WTC11 (cell line): ENCODE results near the gene NUDT21.

Experiments used
- CREM ChIP-seq: sonication (generic); formaldehyde crosslinking; IDR thresholded peaks from 2 replicates; pipeline ENCODE4 v1.8.1; 2022; ENCODE audit warnings: mild to moderate bottlenecking, missing genetic modification reagents, moderate library complexity
- NR1H2 ChIP-seq: sonication (generic); formaldehyde crosslinking; IDR thresholded peaks from 2 replicates; pipeline ENCODE4 v1.9.0; 2021; ENCODE audit warnings: mild to moderate bottlenecking, moderate library complexity, missing genetic modification reagents
- SOX15 ChIP-seq: fragments of 250-450 bp; sonication (Bioruptor Pico); IDR thresholded peaks from 2 replicates; pipeline ENCODE4 v1.9.0; 2021; ENCODE audit warnings: mild to moderate bottlenecking
- TF ChIP-seq, protein P1 (sequence below): fragments of 200-600 bp; IDR thresholded peaks from 2 replicates; pipeline ENCODE4 v1.8.0; 2022; ENCODE audit warnings: antibody characterized with exemption
- TF ChIP-seq, protein P2 (sequence below): sonication (generic); formaldehyde crosslinking; IDR thresholded peaks from 2 replicates; pipeline ENCODE4 v1.8.1; 2023; ENCODE audit warnings: mild to moderate bottlenecking, missing genetic modification reagents, borderline replicate concordance
- TF ChIP-seq, protein P3 (sequence below): sonication (generic); formaldehyde crosslinking; conservative IDR thresholded peaks from 2 replicates; pipeline ENCODE4 v1.8.1; 2022; ENCODE audit warnings: mild to moderate bottlenecking, missing genetic modification reagents

DNA sequence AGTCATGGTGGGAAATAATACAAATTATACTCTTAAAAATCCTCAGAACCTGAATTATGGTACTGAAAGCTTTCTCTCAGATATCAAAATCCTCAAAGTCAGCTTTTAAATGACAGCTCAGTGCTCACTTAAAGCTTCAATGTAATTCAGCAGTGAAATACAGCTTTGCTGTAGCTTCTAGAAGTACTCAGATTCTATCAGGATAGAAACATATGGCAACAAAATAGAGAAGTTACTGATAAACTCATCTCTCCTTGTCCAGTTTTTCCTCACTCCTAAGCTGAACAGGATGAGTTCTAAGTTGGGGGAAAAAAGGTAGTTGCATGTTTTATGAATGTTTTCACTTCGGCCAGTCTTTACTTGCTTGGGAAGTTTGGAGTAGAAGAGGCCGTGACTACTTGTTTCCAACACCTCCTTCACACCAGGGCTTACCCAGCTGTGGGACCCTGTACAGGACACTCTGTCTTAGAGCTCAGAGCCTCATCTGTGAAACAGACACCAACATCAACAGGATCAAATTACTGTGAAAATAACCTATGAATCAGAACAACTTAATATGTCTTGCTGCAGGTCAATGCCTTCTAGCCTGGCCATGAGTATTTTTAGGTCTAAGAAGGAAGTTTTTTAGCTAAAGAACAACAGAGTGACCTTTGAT lies 30.5 kb upstream of the NUDT21 start:
- TF ChIP-seq SOX15 (CRISPR knock-in tag): no peak
- TF ChIP-seq, protein P1, sequence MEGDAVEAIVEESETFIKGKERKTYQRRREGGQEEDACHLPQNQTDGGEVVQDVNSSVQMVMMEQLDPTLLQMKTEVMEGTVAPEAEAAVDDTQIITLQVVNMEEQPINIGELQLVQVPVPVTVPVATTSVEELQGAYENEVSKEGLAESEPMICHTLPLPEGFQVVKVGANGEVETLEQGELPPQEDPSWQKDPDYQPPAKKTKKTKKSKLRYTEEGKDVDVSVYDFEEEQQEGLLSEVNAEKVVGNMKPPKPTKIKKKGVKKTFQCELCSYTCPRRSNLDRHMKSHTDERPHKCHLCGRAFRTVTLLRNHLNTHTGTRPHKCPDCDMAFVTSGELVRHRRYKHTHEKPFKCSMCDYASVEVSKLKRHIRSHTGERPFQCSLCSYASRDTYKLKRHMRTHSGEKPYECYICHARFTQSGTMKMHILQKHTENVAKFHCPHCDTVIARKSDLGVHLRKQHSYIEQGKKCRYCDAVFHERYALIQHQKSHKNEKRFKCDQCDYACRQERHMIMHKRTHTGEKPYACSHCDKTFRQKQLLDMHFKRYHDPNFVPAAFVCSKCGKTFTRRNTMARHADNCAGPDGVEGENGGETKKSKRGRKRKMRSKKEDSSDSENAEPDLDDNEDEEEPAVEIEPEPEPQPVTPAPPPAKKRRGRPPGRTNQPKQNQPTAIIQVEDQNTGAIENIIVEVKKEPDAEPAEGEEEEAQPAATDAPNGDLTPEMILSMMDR: no peak
- TF ChIP-seq CREM (CRISPR knock-in tag): no peak
- TF ChIP-seq, protein P2, sequence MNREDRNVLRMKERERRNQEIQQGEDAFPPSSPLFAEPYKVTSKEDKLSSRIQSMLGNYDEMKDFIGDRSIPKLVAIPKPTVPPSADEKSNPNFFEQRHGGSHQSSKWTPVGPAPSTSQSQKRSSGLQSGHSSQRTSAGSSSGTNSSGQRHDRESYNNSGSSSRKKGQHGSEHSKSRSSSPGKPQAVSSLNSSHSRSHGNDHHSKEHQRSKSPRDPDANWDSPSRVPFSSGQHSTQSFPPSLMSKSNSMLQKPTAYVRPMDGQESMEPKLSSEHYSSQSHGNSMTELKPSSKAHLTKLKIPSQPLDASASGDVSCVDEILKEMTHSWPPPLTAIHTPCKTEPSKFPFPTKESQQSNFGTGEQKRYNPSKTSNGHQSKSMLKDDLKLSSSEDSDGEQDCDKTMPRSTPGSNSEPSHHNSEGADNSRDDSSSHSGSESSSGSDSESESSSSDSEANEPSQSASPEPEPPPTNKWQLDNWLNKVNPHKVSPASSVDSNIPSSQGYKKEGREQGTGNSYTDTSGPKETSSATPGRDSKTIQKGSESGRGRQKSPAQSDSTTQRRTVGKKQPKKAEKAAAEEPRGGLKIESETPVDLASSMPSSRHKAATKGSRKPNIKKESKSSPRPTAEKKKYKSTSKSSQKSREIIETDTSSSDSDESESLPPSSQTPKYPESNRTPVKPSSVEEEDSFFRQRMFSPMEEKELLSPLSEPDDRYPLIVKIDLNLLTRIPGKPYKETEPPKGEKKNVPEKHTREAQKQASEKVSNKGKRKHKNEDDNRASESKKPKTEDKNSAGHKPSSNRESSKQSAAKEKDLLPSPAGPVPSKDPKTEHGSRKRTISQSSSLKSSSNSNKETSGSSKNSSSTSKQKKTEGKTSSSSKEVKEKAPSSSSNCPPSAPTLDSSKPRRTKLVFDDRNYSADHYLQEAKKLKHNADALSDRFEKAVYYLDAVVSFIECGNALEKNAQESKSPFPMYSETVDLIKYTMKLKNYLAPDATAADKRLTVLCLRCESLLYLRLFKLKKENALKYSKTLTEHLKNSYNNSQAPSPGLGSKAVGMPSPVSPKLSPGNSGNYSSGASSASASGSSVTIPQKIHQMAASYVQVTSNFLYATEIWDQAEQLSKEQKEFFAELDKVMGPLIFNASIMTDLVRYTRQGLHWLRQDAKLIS (CRISPR knock-in tag): no peak
- TF ChIP-seq, protein P3, sequence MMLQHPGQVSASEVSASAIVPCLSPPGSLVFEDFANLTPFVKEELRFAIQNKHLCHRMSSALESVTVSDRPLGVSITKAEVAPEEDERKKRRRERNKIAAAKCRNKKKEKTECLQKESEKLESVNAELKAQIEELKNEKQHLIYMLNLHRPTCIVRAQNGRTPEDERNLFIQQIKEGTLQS (CRISPR knock-in tag): no peak
- TF ChIP-seq NR1H2: no peak
